ENCODE measurements around the gene CCND1. TPM values are rescaled to one million over a fixed set of nuclear protein-coding genes. Genes with fewer than 3 reads are reported as not detected.
A peak's percentile ranks its signal among the peaks of the same experiment; 100 is the strongest.

The CCND1 gene
- total and polyA plus RNA-seq, 9 of the 15 experiments (the other 6 are each of a cell fraction or from before 2014, with no cell fraction given): 0.04 to 23.3 (median 3.8) TPM

GRCh38 chr11:69683764-69684333 is 42.9 kb downstream of the CCND1 start:
- FAIRE-seq: no peak
- H2AFZ ChIP-seq (ENCODE audit: low read depth, low read length): peak overlapping the region; percentile 60
- WGBS (ENCODE audit: insufficient coverage, low coverage, missing lambda C conversion rate): 9% methylated on average over 6 of the region's 9 CpGs
- peaks cover 0 to 13% of the 10 kb centered on the region in 2 experiments; a peak in 3 of 5 replicates for H3K4me1 ChIP-seq (replicated peaks in 1 of 2; ENCODE audit: control insufficient read depth in 2 of 2, insufficient read depth in 2 of 2, low read length in 2 of 2)
- no TSS peak for BruUV-seq (replicated peaks)
- H3K9me3 ChIP-seq (replicated peaks; ENCODE audit: control insufficient read depth, insufficient read depth, low read depth, low read length): 0 out of 2 replicates have a peak, but pooled peaks cover 2% of the 10 kb centered on the region
- no peaks in the 10 kb centered on the region; the same call in 2 of the 3 replicates for H3K36me3 ChIP-seq (ENCODE audit: control insufficient read depth, insufficient read depth, low read length)
- peak; percentile 76 for ATAC-seq
- no peaks in the 10 kb centered on the region for H3K79me2 ChIP-seq (ENCODE audit: control insufficient read depth, insufficient read depth, low read length)
- in situ Hi-C loops (cut with MboI) (loop anchor here (10.0 kb wide), 1 partner anchor 201 kb away; no protein-coding TSS in a partner anchor), intact Hi-C loops (cut with micrococcal nuclease) (no loop called here)
- no peaks in the 10 kb centered on the region for H4K20me1 ChIP-seq (replicated peaks; ENCODE audit: control insufficient read depth, insufficient read depth, low read length)
- ChIA-PET CTCF (ENCODE audit: low intra/inter-chr PET ratio) (interaction anchor here (0.5 to 2.8 kb wide), 4 partner anchors 102 to 799 kb away, joined by 3 to 25 read pairs (median 6); no protein-coding TSS in a partner anchor), POLR2A (interaction anchor here (0.6 to 0.7 kb wide), 3 partner anchors 12 to 81 kb away, joined by 3 to 4 read pairs (median 3); no protein-coding TSS in a partner anchor)
- no peak overlapping the region for H3K4me3 ChIP-seq
- H3K9me1 ChIP-seq (ENCODE audit: control insufficient read depth, insufficient read depth, low read length): no peaks in the 10 kb centered on the region
- DNase-seq (ENCODE audit: extremely low read depth in 1 of 4, low spot score in 3 of 4): peak in 3 of 4 experiments; percentile 38 to 54 (median 44)
- no peak overlapping the region for H3K9ac ChIP-seq (ENCODE audit: insufficient read depth in 1 of 2, low read depth in 2 of 2, low read length in 2 of 2)
- no peak overlapping the region; the same call in 2 of the 3 replicates for H3K27ac ChIP-seq (ENCODE audit: extremely low read depth, low read depth, low read length)
- H3K27me3 ChIP-seq (ENCODE audit: control insufficient read depth in 2 of 2, insufficient read depth in 2 of 2, low read length in 2 of 2): no peaks in the 10 kb centered on the region
- no peak overlapping the region for H3K4me2 ChIP-seq (ENCODE audit: insufficient read depth, low read length)
- TF ChIP-seq STAG1 (CRISPR knock-in tag; IDR thresholded peaks at IDR 0.05; ENCODE audit: borderline replicate concordance) (peak; percentile 96), NFXL1 (CRISPR knock-in tag; IDR thresholded peaks at IDR 0.05) (no peak), CC2D1A (IDR thresholded peaks at IDR 0.05) (0 out of 2 replicates have a peak, but pooled peaks have one; percentile 44), REST (IDR thresholded peaks at IDR 0.05; ENCODE audit: borderline replicate concordance) (peak; percentile 30; the same call in 1 of the 2 replicates), REST (CRISPR knock-in tag; IDR thresholded peaks at IDR 0.05; ENCODE audit: low read depth) (no peak), ZNF740 (CRISPR knock-in tag; IDR thresholded peaks at IDR 0.05) (0 out of 2 replicates have a peak, but pooled peaks have one; percentile 36), ZNF740 (tag; IDR thresholded peaks at IDR 0.05) (no peak), CTCF (IDR thresholded peaks at IDR 0.05 in 2 of 3, conservative IDR thresholded peaks at IDR 0.05 in 1 of 3; ENCODE audit: insufficient read depth in 2 of 3, low read depth in 1 of 3, low read length in 3 of 3) (peak; percentile 56 to 73 (median 61))
